HepG2 (cell line): ENCODE data around the gene FGA. TPM values are rescaled to one million over a fixed set of nuclear protein-coding genes. Genes with fewer than 3 reads are reported as not detected.

Source experiments
- GMEB2 ChIP-seq: IDR thresholded peaks from 2 replicates; pipeline ENCODE4 v1.6.1; 2016; ENCODE audit warnings: missing biosample characterization, missing genetic modification reagents, low read depth
- HNF4A ChIP-seq: sonication (generic); formaldehyde crosslinking; IDR thresholded peaks from 2 replicates; pipeline ENCODE4 v1.4.0; 2020; ENCODE audit warnings: missing genetic modification reagents
- IKZF4 ChIP-seq: sonication (generic); formaldehyde crosslinking; IDR thresholded peaks from 2 replicates; pipeline ENCODE4 v1.5.1; 2020; ENCODE audit warnings: borderline replicate concordance, mild to moderate bottlenecking, low read depth, missing genetic modification reagents; ENCODE audit errors: not compliant biosample characterization
- PAXIP1 ChIP-seq: sonication (generic); formaldehyde crosslinking; conservative IDR thresholded peaks from 2 replicates; pipeline ENCODE4 v1.4.0; 2020; ENCODE audit warnings: mild to moderate bottlenecking, missing genetic modification reagents, moderate library complexity
- RERE ChIP-seq: IDR thresholded peaks from 2 replicates; pipeline ENCODE4 v1.6.1; 2016; ENCODE audit warnings: low read depth, missing genetic modification reagents, missing compliant biosample characterization
- SP140L ChIP-seq: sonication (generic); formaldehyde crosslinking; IDR thresholded peaks from 2 replicates; pipeline ENCODE4 v1.4.0; 2020; ENCODE audit warnings: missing genetic modification reagents, borderline replicate concordance
- ZNF101 ChIP-seq: sonication (generic); formaldehyde crosslinking; IDR thresholded peaks from 2 replicates; pipeline ENCODE4 v1.4.0; 2020; ENCODE audit warnings: mild to moderate bottlenecking, low read depth, missing genetic modification reagents, borderline replicate concordance
- ZNF737 ChIP-seq: sonication (generic); formaldehyde crosslinking; IDR thresholded peaks from 2 replicates; pipeline ENCODE4 v1.5.0; 2020; ENCODE audit warnings: missing genetic modification reagents, mild to moderate bottlenecking, borderline replicate concordance
- polyA plus RNA-seq, 8 experiments: library from polyadenylated mRNA; depleted of rRNA in 3 of 8; stranded (reverse) in 7 of 8; unstranded in 1 of 8; fragments of >200 nt; fragmentation: Illumina TruSeq in 4 of 8; extraction: Trizol in 4 of 8; gene quantifications; 2 replicates each; pipeline versions ENCODE4 v1.2.1 to v1.2.3, GENCODE V29; 2011 to 2016; ENCODE audit warnings: low read depth in 4 of 8, missing spikeins in 1 of 8, mixed read lengths in 1 of 8; ENCODE audit not compliant: insufficient read depth in 1 of 8
- total RNA-seq, 5 experiments: library from RNA; depleted of rRNA; stranded (reverse); fragments of >200 nt; fragmentation: Illumina TruSeq; extraction: Trizol; gene quantifications; 2 replicates each; pipeline ENCODE4 v1.2.3, GENCODE V29; 2016; ENCODE audit warnings: low read depth in 1 of 5
- TF ChIP-seq, protein P1 (sequence below): sonication (generic); formaldehyde crosslinking; IDR thresholded peaks from 2 replicates; pipeline ENCODE4 v1.8.0; 2022; ENCODE audit warnings: low read depth, missing genetic modification reagents
- TF ChIP-seq, protein P2 (sequence below): sonication (generic); formaldehyde crosslinking; IDR thresholded peaks from 2 replicates; pipeline ENCODE4 v1.5.0; 2020; ENCODE audit warnings: mild to moderate bottlenecking, missing genetic modification reagents

Gene FGA
- total and polyA plus RNA-seq, 2 of the 13 experiments (the other 11 are each of a cell fraction or from before 2014, with no cell fraction given), result 640 to 1,523 TPM

DNA sequence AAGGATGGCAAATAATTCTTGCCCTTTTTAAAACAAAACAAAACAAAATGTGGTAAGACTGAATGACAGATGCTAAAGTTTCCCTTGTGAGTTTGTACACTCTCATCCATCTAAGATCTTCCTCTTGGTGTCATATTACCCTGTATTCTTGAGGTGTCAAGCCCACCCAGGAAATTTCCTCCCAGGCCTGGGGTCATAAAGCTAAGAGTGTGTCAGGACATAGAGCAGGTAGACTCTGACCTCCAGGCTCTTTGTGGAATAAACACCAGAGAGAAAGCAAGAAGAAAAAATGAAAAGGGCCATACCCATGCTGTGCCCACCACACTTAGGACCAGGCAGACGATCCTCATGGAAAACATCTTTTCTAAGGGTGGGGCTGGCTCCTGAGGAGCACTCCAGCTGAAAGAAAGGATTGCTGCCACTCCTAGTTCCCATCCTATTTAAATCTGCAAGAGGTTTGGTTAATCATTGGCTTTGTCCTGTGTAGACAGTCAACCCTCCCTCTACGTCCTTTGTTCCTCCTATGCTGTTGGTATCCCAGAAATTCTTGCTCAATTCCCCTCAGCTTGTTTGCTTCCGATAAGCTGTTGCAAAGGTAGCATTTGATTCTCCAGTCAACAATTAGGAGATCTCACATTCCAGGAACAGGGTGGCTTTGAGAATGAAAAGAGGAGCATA is at the start of gene FGA (continued):
- TF ChIP-seq RERE (peak; percentile 98), GMEB2 (no peak), ZNF101 (CRISPR knock-in tag) (no peak), IKZF4 (CRISPR knock-in tag) (no peak), SP140L (CRISPR knock-in tag) (peak; percentile 87; the same call in 1 of the 2 replicates), PAXIP1 (CRISPR knock-in tag) (peak; percentile 95), HNF4A (CRISPR knock-in tag) (peak; percentile 93), ZNF737 (CRISPR knock-in tag) (no peak)
- TF ChIP-seq, protein P1, sequence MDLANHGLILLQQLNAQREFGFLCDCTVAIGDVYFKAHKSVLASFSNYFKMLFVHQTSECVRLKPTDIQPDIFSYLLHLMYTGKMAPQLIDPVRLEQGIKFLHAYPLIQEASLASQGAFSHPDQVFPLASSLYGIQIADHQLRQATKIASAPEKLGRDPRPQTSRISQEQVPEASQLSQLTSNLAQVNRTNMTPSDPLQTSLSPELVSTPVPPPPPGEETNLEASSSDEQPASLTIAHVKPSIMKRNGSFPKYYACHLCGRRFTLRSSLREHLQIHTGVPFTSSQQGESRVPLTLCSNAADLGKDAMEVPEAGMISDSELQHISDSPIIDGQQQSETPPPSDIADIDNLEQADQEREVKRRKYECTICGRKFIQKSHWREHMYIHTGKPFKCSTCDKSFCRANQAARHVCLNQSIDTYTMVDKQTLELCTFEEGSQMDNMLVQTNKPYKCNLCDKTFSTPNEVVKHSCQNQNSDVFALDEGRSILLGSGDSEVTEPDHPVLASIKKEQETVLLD (CRISPR knock-in tag), result 0 out of 2 replicates have a peak, but pooled peaks have one; percentile 48
- TF ChIP-seq, protein P2, sequence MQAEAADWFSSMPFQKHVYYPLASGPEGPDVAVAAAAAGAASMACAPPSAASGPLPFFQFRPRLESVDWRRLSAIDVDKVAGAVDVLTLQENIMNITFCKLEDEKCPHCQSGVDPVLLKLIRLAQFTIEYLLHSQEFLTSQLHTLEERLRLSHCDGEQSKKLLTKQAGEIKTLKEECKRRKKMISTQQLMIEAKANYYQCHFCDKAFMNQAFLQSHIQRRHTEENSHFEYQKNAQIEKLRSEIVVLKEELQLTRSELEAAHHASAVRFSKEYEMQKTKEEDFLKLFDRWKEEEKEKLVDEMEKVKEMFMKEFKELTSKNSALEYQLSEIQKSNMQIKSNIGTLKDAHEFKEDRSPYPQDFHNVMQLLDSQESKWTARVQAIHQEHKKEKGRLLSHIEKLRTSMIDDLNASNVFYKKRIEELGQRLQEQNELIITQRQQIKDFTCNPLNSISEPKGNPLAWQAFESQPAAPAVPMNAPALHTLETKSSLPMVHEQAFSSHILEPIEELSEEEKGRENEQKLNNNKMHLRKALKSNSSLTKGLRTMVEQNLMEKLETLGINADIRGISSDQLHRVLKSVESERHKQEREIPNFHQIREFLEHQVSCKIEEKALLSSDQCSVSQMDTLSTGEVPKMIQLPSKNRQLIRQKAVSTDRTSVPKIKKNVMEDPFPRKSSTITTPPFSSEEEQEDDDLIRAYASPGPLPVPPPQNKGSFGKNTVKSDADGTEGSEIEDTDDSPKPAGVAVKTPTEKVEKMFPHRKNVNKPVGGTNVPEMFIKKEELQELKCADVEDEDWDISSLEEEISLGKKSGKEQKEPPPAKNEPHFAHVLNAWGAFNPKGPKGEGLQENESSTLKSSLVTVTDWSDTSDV (CRISPR knock-in tag), result no peak
